GM12801 (cell line): ENCODE measurements around the gene INTS11.

Source experiments
- TF ChIP-seq, protein P1 (sequence below): IDR thresholded peaks from one replicate; pipeline ENCODE4 v1.5.1; 2011; ENCODE audit warnings: control low read depth; ENCODE audit not compliant: insufficient read length; ENCODE audit errors: extremely low read depth

INTS11 gene

DNA sequence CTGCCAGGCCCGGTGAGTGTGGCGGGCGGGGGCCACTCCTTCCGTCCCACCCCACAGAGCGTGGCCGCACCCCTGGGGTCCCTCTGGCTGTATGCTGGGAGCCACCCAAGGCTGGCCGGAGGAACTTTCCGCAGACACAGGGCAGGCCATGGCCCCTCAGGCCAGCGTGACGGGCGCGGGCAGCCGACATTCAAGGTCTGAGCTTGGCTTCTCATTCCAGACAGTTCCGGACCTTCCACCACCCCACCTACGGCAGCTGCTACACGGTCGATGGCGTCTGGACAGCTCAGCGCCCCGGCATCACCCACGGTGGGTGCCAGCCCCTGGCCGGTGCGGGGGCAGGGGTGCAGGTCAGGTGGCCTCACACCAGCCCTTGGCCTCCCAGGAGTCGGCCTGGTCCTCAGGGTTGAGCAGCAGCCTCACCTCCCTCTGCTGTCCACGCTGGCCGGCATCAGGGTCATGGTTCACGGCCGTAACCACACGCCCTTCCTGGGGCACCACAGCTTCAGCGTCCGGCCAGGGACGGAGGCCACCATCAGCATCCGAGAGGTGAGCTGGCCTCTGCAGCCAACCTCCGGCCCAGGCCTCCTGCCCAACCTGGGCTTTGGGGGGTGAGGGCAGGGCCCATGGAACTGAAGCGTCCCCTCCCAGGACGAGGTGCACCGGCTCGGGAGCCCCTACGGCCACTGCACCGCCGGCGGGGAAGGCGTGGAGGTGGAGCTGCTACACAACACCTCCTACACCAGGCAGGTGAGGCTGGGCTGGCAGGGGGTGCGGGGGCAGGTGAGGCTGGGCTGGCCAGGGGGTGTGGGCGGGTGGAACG is 37.0 kb downstream of the INTS11 start:
- TF ChIP-seq, protein P1, sequence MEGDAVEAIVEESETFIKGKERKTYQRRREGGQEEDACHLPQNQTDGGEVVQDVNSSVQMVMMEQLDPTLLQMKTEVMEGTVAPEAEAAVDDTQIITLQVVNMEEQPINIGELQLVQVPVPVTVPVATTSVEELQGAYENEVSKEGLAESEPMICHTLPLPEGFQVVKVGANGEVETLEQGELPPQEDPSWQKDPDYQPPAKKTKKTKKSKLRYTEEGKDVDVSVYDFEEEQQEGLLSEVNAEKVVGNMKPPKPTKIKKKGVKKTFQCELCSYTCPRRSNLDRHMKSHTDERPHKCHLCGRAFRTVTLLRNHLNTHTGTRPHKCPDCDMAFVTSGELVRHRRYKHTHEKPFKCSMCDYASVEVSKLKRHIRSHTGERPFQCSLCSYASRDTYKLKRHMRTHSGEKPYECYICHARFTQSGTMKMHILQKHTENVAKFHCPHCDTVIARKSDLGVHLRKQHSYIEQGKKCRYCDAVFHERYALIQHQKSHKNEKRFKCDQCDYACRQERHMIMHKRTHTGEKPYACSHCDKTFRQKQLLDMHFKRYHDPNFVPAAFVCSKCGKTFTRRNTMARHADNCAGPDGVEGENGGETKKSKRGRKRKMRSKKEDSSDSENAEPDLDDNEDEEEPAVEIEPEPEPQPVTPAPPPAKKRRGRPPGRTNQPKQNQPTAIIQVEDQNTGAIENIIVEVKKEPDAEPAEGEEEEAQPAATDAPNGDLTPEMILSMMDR, result no peak

DNA sequence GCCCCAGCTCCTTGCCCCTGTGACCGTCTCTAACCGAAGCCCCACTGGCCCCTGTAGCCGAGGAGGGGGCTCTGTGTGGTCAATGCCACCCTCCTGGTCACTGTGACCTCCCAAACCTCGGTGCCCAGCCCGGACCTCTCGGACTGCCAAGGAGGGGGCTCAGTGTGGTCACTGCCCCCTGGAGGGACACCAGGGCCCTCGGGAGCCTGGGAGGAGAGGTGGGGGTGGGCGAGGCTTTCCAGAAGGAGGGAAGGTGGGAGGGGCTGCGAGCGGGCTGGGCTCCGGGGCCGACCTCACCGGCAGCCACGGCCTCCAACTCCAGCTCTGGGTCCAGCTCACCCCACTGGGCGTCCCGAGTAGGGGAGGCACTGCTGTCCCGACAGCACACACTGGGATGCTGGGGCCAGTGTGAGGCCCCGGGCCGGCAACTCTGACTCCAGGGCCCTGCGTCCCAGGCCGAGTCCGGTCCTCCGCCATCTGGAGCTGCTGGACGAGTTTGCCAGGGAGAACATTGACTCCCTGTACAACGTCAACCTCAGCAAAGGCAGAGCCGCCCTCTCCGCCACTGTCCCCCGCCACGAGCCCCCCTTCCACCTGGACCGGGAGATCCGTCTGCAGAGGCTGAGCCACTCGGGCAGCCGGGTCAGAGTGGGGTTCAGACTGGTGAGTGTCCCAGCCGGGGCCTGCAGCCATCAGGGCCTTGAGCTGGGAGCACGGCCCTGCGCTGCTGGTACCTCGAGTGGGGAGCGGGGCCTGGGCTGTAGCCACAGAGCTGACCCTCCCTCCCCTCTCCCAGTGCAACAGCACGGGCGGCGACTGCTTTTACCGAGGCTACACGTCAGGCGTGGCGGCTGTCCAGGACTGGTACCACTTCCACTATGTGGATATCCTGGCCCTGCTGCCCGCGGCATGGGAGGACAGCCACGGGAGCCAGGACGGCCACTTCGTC is 37.9 kb downstream of the INTS11 start:
- TF ChIP-seq, protein P1, result no peak

- TF ChIP-seq, protein P1, result no peak
Observed at GRCh38 chr1:1285611-1286311, 38.7 kb downstream of the INTS11 start.

GRCh38 chr1:1285102-1285571 is 39.3 kb downstream of the INTS11 start:
- TF ChIP-seq, protein P1, result no peak

GRCh38 chr1:1284221-1285101 is 40.0 kb downstream of the INTS11 start:
- TF ChIP-seq, protein P1, result no peak

DNA sequence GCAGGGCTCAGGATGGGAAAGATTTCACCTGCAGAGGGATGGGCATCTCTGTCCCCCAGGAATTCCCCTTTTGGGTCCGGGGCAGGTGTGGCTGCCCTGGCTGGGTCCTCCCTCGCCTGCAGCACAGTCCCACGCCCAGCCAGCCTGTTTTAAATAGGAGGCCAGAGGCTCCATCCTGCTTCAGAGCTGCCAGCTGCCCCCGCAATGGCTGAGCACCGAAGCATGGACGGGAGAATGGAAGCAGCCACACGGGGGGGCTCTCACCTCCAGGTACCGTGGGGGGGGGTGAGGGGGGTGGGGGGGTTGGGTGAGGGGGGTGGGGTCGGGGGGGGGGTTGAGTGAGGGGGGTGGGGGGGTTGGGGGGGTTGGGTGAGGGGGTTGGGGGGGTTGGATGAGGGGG is 40.6 kb downstream of the INTS11 start:
- TF ChIP-seq, protein P1, result no peak
